Stomach (tissue), 4 donors: ENCODE results near the gene FCHSD2.

Experiments used
- EP300 ChIP-seq: sonication (generic); formaldehyde crosslinking; IDR thresholded peaks from one replicate; pipeline ENCODE4 v1.6.1; 2017; ENCODE audit warnings: antibody characterized with exemption
- POLR2A ChIP-seq, 4 donors: fragments of 450-650 bp; IDR thresholded peaks; one replicate each; pipeline ENCODE4 v1.6.1; 2016; ENCODE audit warnings: antibody characterized with exemption in 4 of 4, control low read depth in 2 of 4, mild to moderate bottlenecking in 1 of 4, moderate library complexity in 1 of 4
- POLR2AphosphoS5 ChIP-seq, 3 donors: sonication (generic); formaldehyde crosslinking; IDR thresholded peaks; one replicate each; pipeline ENCODE4 v1.6.1; 2016; ENCODE audit warnings: antibody characterized with exemption in 3 of 3
- TF ChIP-seq, protein P1 (sequence below), 7 experiments: fragments of 450-650 bp in 4 of 7; fragments of 200-600 bp in 3 of 7; sonication (generic) in 3 of 7; IDR thresholded peaks; one replicate each; pipeline ENCODE4 v1.5.1; 2016 to 2019; ENCODE audit warnings: antibody characterized with exemption in 7 of 7, control low read depth in 2 of 7, mild to moderate bottlenecking in 1 of 7

DNA sequence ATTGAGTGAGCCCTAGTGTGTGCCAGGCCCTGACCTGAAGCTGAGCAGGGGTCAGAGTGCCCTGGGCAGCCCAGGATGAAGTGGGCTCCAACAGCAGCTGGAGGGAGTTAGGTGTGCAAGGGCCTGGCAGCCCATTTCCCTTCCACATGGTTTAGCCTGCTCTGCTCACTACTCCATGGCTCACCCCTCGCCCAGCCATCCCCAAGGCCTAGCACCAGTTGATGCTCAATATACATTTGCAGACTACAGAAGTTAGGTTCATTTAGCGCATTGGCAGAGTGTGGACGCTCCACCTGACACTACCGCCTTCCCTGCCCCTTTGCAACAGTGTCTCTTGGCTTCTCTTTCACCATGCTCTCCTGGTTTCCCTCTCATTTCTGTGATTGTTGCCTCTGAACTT lies 324.2 kb downstream of the FCHSD2 start:
- TF ChIP-seq, protein P1, sequence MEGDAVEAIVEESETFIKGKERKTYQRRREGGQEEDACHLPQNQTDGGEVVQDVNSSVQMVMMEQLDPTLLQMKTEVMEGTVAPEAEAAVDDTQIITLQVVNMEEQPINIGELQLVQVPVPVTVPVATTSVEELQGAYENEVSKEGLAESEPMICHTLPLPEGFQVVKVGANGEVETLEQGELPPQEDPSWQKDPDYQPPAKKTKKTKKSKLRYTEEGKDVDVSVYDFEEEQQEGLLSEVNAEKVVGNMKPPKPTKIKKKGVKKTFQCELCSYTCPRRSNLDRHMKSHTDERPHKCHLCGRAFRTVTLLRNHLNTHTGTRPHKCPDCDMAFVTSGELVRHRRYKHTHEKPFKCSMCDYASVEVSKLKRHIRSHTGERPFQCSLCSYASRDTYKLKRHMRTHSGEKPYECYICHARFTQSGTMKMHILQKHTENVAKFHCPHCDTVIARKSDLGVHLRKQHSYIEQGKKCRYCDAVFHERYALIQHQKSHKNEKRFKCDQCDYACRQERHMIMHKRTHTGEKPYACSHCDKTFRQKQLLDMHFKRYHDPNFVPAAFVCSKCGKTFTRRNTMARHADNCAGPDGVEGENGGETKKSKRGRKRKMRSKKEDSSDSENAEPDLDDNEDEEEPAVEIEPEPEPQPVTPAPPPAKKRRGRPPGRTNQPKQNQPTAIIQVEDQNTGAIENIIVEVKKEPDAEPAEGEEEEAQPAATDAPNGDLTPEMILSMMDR (IDR thresholded peaks at IDR 0.05): no peak
- TF ChIP-seq POLR2AphosphoS5 (IDR thresholded peaks at IDR 0.05) (no peak), POLR2A (IDR thresholded peaks at IDR 0.05) (no peak), EP300 (no peak)
